Measurements from ENCODE around the gene ARL5A. TPM values are rescaled to one million over a fixed set of nuclear protein-coding genes. Genes with fewer than 3 reads are reported as not detected.

Gene ARL5A
- total RNA-seq: 87.6 and 109 TPM in 2 replicates

GRCh38 chr2:151828143-151828889, at the start of gene ARL5A:
TSS of gene ARL5A (minus strand) at chr2:151828421. CDS start at chr2:151828176, 245 bp downstream.

Other genes starting within 250 kb of the ARL5A start
- 1.2 and 1.3 TPM in 2 replicates for gene NEB, start 93.9 kb downstream of the ARL5A start, total RNA-seq

Measured in vein endothelial cell (primary cell).